Loucy (cell line): Measurements from ENCODE around the gene RGS11.

Experiments
- H2AFZ ChIP-seq: fragments of 200-600 bp; sonication (generic); 2 replicates; pipeline ENCODE4 v1.6.0; 2016; ENCODE audit warnings: antibody characterized with exemption, mild to moderate bottlenecking, low read length, moderate library complexity
- H3F3A ChIP-seq: fragments of 200-600 bp; 2 replicates; pipeline ENCODE4 v1.6.0; 2016; ENCODE audit warnings: antibody characterized with exemption, low read depth, mild to moderate bottlenecking
- H3K27me3 ChIP-seq: fragments of 200-600 bp; sonication (generic); 2 replicates; pipeline ENCODE4 v1.6.1; 2014; ENCODE audit warnings: low read length, mild to moderate bottlenecking; ENCODE audit not compliant: insufficient read depth, poor library complexity, severe bottlenecking
- H3K36me3 ChIP-seq: fragments of 200-600 bp; sonication (generic); 2 replicates; pipeline ENCODE4 v1.6.1; 2016; ENCODE audit warnings: low read length; ENCODE audit not compliant: insufficient read depth
- H3K4me1 ChIP-seq: fragments of 200-600 bp; sonication (generic); 2 replicates; pipeline ENCODE4 v1.5.1; 2014; ENCODE audit warnings: low read length, mild to moderate bottlenecking; ENCODE audit not compliant: insufficient read depth, poor library complexity, severe bottlenecking
- H3K4me2 ChIP-seq: fragments of 200-600 bp; sonication (generic); 2 replicates; pipeline ENCODE4 v1.6.0; 2014; ENCODE audit warnings: antibody characterized with exemption, low read length, low read depth, mild to moderate bottlenecking; ENCODE audit not compliant: poor library complexity, severe bottlenecking
- H3K4me3 ChIP-seq: fragments of 200-600 bp; sonication (generic); 2 replicates; pipeline ENCODE4 v1.5.1; 2014; ENCODE audit warnings: low read length, mild to moderate bottlenecking, mixed read lengths; ENCODE audit not compliant: poor library complexity, severe bottlenecking
- H3K79me2 ChIP-seq: fragments of 200-600 bp; sonication (generic); 2 replicates; pipeline ENCODE4 v1.6.1; 2014; ENCODE audit warnings: low read length; ENCODE audit not compliant: insufficient read depth
- H3K9ac ChIP-seq: fragments of 200-600 bp; sonication (generic); 2 replicates; pipeline ENCODE4 v1.6.0; 2014; ENCODE audit warnings: mild to moderate bottlenecking, low read depth, low read length, moderate library complexity; ENCODE audit not compliant: poor library complexity, severe bottlenecking
- H3K9me2 ChIP-seq: fragments of 200-600 bp; sonication (generic); replicated peaks from 2 replicates; pipeline ENCODE4 v1.6.1; 2016; ENCODE audit warnings: low read depth, low read length, mixed read lengths
- H3K9me3 ChIP-seq: fragments of 200-600 bp; sonication (generic); 2 replicates; pipeline ENCODE4 v1.6.1; 2014; ENCODE audit warnings: mild to moderate bottlenecking, antibody characterized with exemption, low read length, low read depth; ENCODE audit not compliant: insufficient read depth
- H4K20me1 ChIP-seq: fragments of 200-600 bp; sonication (generic); 2 replicates; pipeline ENCODE4 v1.6.0; 2014; ENCODE audit warnings: antibody characterized with exemption, low read length, mild to moderate bottlenecking; ENCODE audit not compliant: insufficient read depth, poor library complexity, severe bottlenecking
- CTCF ChIP-seq: fragments of 200-600 bp; sonication (generic); conservative IDR thresholded peaks from 2 replicates; pipeline ENCODE4 v1.5.1; 2014; ENCODE audit warnings: mild to moderate bottlenecking, antibody characterized with exemption, low read length
- EZH2phosphoT487 ChIP-seq: fragments of 200-600 bp; IDR thresholded peaks from 2 replicates; pipeline ENCODE4 v1.6.1; 2018; ENCODE audit warnings: antibody characterized with exemption, mild to moderate bottlenecking, moderate library complexity, borderline replicate concordance

RGS11 gene

GRCh38 chr16:285146-286055 is 9.7 kb upstream of the RGS11 start:
- no peak for TF ChIP-seq CTCF
- no peak for TF ChIP-seq EZH2phosphoT487
- peaks cover 5% of the 10 kb centered on the region; the same call in 1 of the 2 replicates for H3K36me3 ChIP-seq
- no peaks in the 10 kb centered on the region for H4K20me1 ChIP-seq
- H3K4me2 ChIP-seq, result no peak overlapping the region
- no peaks in the 10 kb centered on the region for H3K9me2 ChIP-seq
- no peaks in the 10 kb centered on the region for H3F3A ChIP-seq
- H2AFZ ChIP-seq, result no peak overlapping the region
- H3K79me2 ChIP-seq, result no peaks in the 10 kb centered on the region
- H3K9ac ChIP-seq, result no peak overlapping the region
- H3K27me3 ChIP-seq, result no peaks in the 10 kb centered on the region
- no peaks in the 10 kb centered on the region for H3K9me3 ChIP-seq
- no peaks in the 10 kb centered on the region for H3K4me1 ChIP-seq
- H3K4me3 ChIP-seq, result no peak overlapping the region

- Histone ChIP-seq H3K9me3 (no peaks in the 10 kb centered on the region), H2AFZ (no peak overlapping the region), H3F3A (no peaks in the 10 kb centered on the region), H3K79me2 (no peaks in the 10 kb centered on the region), H3K4me3 (no peak overlapping the region), H3K27me3 (no peaks in the 10 kb centered on the region), H4K20me1 (no peaks in the 10 kb centered on the region), H3K4me1 (no peaks in the 10 kb centered on the region), H3K9me2 (no peaks in the 10 kb centered on the region), H3K4me2 (no peak overlapping the region), H3K9ac (no peak overlapping the region), H3K36me3 (peaks cover 5% of the 10 kb centered on the region; the same call in 1 of the 2 replicates)
- no peak for TF ChIP-seq EZH2phosphoT487
- TF ChIP-seq CTCF, result no peak
Observed at GRCh38 chr16:284204-285120, 8.7 kb upstream of the RGS11 start.

- no peak for TF ChIP-seq CTCF
- no peak for TF ChIP-seq EZH2phosphoT487
- peaks cover 8% of the 10 kb centered on the region for H3K4me1 ChIP-seq
- no peak within 1 kb of the TSS for H3K4me3 ChIP-seq
- no peaks in the 10 kb centered on the region; the same call in 1 of the 2 replicates for H3F3A ChIP-seq
- H3K9me3 ChIP-seq, result no peaks in the 10 kb centered on the region
- H3K79me2 ChIP-seq, result no peaks in the 10 kb centered on the region
- no peaks in the 10 kb centered on the region for H3K27me3 ChIP-seq
- peaks cover 5% of the 10 kb centered on the region; the same call in 1 of the 2 replicates for H3K36me3 ChIP-seq
- no peak within 1 kb of the TSS for H2AFZ ChIP-seq
- H3K9ac ChIP-seq, result no peak within 1 kb of the TSS
- H3K4me2 ChIP-seq, result no peak within 1 kb of the TSS
- H4K20me1 ChIP-seq, result no peaks in the 10 kb centered on the region
- no peaks in the 10 kb centered on the region for H3K9me2 ChIP-seq
Observed at GRCh38 chr16:283033-283805, 7.5 kb upstream of the RGS11 start, which contains the start of gene PDIA2. Gene PDIA2 (plus strand): TSS chr16:283164. CDS start chr16:283170, 6 bp downstream.
